SK-N-DZ (cell line): Measurements from ENCODE around the gene BEND4.

Source experiments
- DNase-seq: peaks from one replicate; pipeline ENCODE4 v3.0.0-alpha.2; 2015; ENCODE audit warnings: low spot score

Gene BEND4

GRCh38 chr4:42112846-42113245, 39.6 kb downstream of the BEND4 start:
- DNase-seq, result no peak

DNA sequence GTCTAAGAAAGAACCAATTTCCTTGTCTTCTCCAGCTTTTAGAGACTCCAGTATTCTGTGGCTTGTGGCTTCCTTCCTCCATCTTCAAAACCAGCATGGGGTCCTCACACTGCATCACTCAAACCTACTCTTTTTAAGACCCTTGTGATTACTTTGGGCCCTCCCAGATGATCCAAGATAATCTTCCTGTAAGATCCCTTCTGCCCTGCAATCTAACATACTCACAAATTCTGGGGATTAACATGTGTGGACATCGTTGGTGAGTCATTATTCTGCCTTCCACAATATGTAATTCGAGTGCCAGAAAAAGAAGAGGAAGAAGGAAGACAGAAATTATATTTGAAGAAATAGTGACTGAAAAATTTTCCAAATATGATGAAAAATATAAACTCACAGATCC, 47.9 kb downstream of the BEND4 start:
- DNase-seq, result no peak

DNA sequence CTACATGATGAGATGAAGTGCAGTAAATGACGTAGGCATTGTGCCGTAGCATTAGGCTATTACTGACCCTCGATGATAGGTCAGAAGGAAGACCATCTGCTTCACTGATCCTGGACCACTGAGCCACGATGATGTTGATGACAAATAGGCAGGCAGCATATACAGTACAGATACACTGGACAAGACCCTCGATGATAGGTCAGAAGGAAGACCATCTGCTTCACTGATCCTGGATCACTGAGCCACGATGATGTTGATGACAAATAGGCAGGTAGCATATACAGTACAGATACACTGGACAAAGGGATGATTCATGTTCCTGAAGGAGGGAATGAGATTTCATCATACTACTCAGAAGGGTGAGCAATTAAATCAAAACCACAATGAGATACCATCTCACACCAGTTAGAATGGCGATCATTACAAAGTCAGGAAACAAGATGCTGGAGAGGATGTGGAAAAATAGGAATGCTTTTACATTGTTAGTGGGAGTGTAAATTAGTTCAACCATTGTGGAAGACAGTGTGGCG, 50.9 kb downstream of the BEND4 start:
- no peak for DNase-seq

GRCh38 chr4:42088386-42088785, 64.1 kb downstream of the BEND4 start:
- DNase-seq, result no peak

DNA sequence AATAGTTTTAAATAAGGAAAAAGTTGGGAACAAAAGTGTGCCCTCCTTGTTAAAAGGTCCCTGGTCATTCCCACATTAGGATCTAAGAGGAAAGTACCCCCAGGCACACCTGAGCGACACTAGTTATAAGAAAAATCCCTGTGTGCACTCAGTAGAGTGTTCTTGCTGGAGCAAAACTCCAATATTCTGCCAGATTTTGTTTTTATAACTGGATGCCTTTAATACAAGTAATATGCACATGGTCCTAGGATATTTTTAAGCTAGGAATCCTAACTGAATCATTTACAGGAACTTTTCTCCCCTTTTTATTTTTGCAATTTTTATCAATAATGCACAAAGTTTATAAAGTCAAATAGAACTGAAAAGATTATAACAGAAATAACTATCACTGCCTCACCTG, 68.6 kb downstream of the BEND4 start:
- DNase-seq, result no peak

GRCh38 chr4:42080306-42080705, 72.1 kb downstream of the BEND4 start:
- no peak for DNase-seq

DNA sequence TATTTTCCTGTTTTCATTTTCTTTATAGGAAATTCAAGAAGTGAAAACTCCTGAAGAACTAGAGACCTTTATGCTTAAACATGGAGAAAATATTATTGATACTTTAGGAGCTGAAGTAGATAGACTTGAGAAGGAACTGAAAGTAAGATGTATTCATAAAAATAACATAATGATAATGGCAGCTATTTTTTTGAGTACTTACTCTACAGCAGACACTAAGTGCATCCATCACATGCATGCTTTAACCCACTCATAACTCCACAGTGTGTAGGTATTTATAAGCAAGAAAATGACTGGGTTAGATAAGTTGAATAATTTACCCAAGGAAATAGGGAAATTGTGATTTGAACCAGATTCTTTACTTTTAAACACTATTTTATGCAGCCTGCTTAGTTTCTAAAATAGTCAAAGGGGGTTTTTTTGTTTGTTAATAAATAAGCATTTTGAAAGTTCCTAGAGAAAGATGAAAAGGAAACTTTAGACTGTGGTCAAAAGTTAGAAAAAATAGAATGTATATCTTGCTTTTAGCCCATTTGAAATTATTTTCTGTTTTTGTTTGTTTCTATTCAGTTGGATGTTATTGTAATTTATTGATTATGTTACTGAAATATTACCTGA, 74.2 kb downstream of the BEND4 start:
- no peak for DNase-seq

DNA sequence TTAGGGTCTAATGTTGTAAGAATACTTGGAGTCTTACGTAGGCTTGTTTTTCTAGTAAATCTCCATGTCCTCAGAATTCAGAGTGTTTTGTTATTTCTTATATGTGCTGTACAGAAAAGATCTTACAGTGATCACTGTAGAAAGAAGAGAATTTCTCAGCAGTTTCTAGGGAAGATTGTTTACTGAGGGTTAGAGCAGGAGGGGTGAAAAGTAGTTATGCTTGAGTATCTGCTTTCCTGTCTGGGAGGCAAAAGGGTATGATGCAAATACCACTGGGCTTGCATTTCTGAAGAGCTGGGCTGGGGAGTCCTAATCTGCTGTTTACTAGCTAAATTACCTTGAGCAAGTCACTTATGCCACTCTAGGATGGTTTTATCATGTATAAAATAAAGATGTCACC, 78.2 kb downstream of the BEND4 start:
- DNase-seq, result no peak

- no peak for DNase-seq
These were observed 82.0 kb downstream of the BEND4 start for GRCh38 chr4:42070463-42070862.

DNA sequence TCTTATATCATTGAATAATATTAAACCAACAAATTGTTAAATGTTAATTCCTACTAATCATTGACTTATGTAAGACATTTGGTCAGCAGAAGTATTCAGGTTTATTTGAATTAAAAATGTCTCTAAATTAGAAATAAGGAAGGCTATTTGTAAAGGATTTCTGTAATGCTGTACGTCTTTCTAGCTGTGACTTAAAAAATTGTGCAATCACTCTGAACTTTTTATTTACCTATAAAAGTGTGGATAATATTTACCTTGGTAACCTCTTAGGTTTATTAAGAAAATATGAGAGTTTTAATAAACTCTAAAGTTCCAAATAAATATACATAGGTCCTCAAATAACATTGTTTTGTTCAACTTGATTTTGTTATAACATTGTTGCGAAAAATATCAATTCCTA, 85.2 kb downstream of the BEND4 start:
- DNase-seq, result no peak

- DNase-seq, result no peak
These were observed 86.1 kb downstream of the BEND4 start for GRCh38 chr4:42066402-42066801.
